IMR-90 (cell line): Measurements from ENCODE around the gene GPR179.

Experiments used
- CEBPB ChIP-seq: IDR thresholded peaks from 2 replicates; pipeline ENCODE4 v1.6.1; 2012; ENCODE audit warnings: low read depth, low read length, improper control_type of control experiment
- CHD1 ChIP-seq: IDR thresholded peaks from 2 replicates; pipeline ENCODE4 v1.6.1; 2012; ENCODE audit warnings: low read depth, low read length, improper control_type of control experiment
- FOS ChIP-seq: fragments of 150-350 bp; IDR thresholded peaks from 2 replicates; pipeline ENCODE4 v1.6.1; 2016; ENCODE audit warnings: low read depth, low read length
- MAFK ChIP-seq: IDR thresholded peaks from 2 replicates; pipeline ENCODE4 v1.6.1; 2012; ENCODE audit warnings: low read depth, low read length, improper control_type of control experiment
- MAZ ChIP-seq: IDR thresholded peaks from 2 replicates; pipeline ENCODE4 v1.6.1; 2012; ENCODE audit warnings: low read depth, mild to moderate bottlenecking, low read length, improper control_type of control experiment, moderate library complexity, borderline replicate concordance
- NFE2L2 ChIP-seq: fragments of 150-350 bp; IDR thresholded peaks from 2 replicates; pipeline ENCODE4 v1.6.1; 2016; ENCODE audit warnings: low read depth, mild to moderate bottlenecking, low read length
- POLR2A ChIP-seq: IDR thresholded peaks from 2 replicates; pipeline ENCODE4 v1.6.1; 2012; ENCODE audit warnings: mild to moderate bottlenecking, low read depth, low read length
- RAD21 ChIP-seq: IDR thresholded peaks from 2 replicates; pipeline ENCODE4 v1.6.1; 2012; ENCODE audit warnings: low read length, improper control_type of control experiment
- RCOR1 ChIP-seq: IDR thresholded peaks from 2 replicates; pipeline ENCODE4 v1.6.1; 2012; ENCODE audit warnings: mild to moderate bottlenecking, low read length, improper control_type of control experiment; ENCODE audit not compliant: insufficient replicate concordance
- RFX5 ChIP-seq: IDR thresholded peaks from 2 replicates; pipeline ENCODE4 v1.8.0; 2012; ENCODE audit warnings: low read depth, mild to moderate bottlenecking, low read length, moderate library complexity
- SMC3 ChIP-seq: fragments of 150-350 bp; IDR thresholded peaks from 2 replicates; pipeline ENCODE4 v1.6.1; 2016; ENCODE audit warnings: low read depth, mild to moderate bottlenecking, antibody characterized with exemption, low read length, moderate library complexity
- TF ChIP-seq, protein P1 (sequence below): fragments of 150-350 bp; IDR thresholded peaks from 2 replicates; pipeline ENCODE4 v1.6.1; 2017; ENCODE audit warnings: mild to moderate bottlenecking, antibody characterized with exemption, low read length, low read depth
- TF ChIP-seq, protein P2 (sequence below): conservative IDR thresholded peaks from 2 replicates; pipeline ENCODE4 v1.5.1; 2012; ENCODE audit warnings: mild to moderate bottlenecking, low read depth, low read length, improper control_type of control experiment

DNA sequence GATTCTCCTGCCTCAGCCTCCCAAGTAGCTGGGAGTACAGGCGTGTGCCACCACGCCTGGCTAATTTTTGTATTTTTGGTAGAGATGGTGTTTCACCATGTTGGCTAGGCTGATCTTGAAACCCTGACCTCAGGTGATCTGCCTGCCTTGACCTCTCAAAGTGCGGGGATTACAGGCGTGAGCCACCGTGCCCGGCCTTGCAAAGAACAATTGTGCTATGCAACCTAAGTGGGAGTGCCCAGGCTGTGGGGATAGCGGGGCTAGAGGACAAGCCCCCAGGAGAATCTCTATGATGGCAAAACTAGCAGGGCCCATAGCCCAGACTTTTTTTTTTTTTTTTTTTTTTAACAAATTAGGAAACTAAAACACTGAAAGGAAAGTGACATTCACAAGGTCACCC, 2.0 kb upstream of the GPR179 start:
- TF ChIP-seq SMC3 (no peak), CHD1 (no peak), RCOR1 (no peak), POLR2A (no peak), MAZ (no peak), RAD21 (no peak), MAFK (no peak), CEBPB (no peak), RFX5 (no peak), NFE2L2 (no peak), FOS (no peak)
- TF ChIP-seq, protein P1, sequence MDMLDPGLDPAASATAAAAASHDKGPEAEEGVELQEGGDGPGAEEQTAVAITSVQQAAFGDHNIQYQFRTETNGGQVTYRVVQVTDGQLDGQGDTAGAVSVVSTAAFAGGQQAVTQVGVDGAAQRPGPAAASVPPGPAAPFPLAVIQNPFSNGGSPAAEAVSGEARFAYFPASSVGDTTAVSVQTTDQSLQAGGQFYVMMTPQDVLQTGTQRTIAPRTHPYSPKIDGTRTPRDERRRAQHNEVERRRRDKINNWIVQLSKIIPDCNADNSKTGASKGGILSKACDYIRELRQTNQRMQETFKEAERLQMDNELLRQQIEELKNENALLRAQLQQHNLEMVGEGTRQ: no peak
- TF ChIP-seq, protein P2, sequence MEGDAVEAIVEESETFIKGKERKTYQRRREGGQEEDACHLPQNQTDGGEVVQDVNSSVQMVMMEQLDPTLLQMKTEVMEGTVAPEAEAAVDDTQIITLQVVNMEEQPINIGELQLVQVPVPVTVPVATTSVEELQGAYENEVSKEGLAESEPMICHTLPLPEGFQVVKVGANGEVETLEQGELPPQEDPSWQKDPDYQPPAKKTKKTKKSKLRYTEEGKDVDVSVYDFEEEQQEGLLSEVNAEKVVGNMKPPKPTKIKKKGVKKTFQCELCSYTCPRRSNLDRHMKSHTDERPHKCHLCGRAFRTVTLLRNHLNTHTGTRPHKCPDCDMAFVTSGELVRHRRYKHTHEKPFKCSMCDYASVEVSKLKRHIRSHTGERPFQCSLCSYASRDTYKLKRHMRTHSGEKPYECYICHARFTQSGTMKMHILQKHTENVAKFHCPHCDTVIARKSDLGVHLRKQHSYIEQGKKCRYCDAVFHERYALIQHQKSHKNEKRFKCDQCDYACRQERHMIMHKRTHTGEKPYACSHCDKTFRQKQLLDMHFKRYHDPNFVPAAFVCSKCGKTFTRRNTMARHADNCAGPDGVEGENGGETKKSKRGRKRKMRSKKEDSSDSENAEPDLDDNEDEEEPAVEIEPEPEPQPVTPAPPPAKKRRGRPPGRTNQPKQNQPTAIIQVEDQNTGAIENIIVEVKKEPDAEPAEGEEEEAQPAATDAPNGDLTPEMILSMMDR: no peak
